ENCODE data around the gene KNDC1. TPM values are rescaled to one million over a fixed set of nuclear protein-coding genes. Genes with fewer than 3 reads are reported as not detected.

The KNDC1 gene
- polyA plus RNA-seq, 1 donor from 2014 or later, result 4.3 TPM

- H3K9me3 ChIP-seq (ENCODE audit: low read length), result no peaks in the 10 kb centered on the region
- H3K79me2 ChIP-seq (replicated peaks; ENCODE audit: insufficient read depth, low read length), result no peaks in the 10 kb centered on the region
- H3F3A ChIP-seq (ENCODE audit: insufficient read depth, low read length, poor library complexity, severe bottlenecking), result no peaks in the 10 kb centered on the region
- H3K9me2 ChIP-seq (ENCODE audit: insufficient read depth, low read length), result no peaks in the 10 kb centered on the region
- H3K27me3 ChIP-seq (ENCODE audit: insufficient read depth, low read depth, low read length), result no peaks in the 10 kb centered on the region
- H3K9ac ChIP-seq (ENCODE audit: low read length), result no peak overlapping the region
- H2AFZ ChIP-seq (ENCODE audit: low read depth, low read length), result no peak overlapping the region
- H4K20me1 ChIP-seq (ENCODE audit: insufficient read depth), result no peaks in the 10 kb centered on the region
- no peaks in the 10 kb centered on the region for H3K36me3 ChIP-seq (ENCODE audit: insufficient read depth, low read length)
- no peak overlapping the region for H3K27ac ChIP-seq (ENCODE audit: low read length)
- TF ChIP-seq TAF1 (IDR thresholded peaks at IDR 0.05; ENCODE audit: low read depth), result no peak
- TF ChIP-seq EP300 (conservative IDR thresholded peaks at IDR 0.05; ENCODE audit: poor library complexity, severe bottlenecking), result no peak
- TF ChIP-seq POLR2AphosphoS5 (IDR thresholded peaks at IDR 0.05), result no peak
- H3K4me3 ChIP-seq (ENCODE audit: low read length), result no peak overlapping the region
- H3K4me2 ChIP-seq (ENCODE audit: low read length), result no peak overlapping the region
Observed at GRCh38 chr10:133180192-133180964, 20.4 kb downstream of the KNDC1 start.

GRCh38 chr10:133180965-133181639 is 21.1 kb downstream of the KNDC1 start:
- Histone ChIP-seq H3K27ac (ENCODE audit: low read length) (no peak overlapping the region), H3K9ac (ENCODE audit: low read length) (no peak overlapping the region), H3K4me3 (ENCODE audit: low read length) (no peak overlapping the region), H3K4me2 (ENCODE audit: low read length) (no peak overlapping the region), H3K79me2 (replicated peaks; ENCODE audit: insufficient read depth, low read length) (no peaks in the 10 kb centered on the region), H3K9me2 (ENCODE audit: insufficient read depth, low read length) (no peaks in the 10 kb centered on the region), H3K9me3 (ENCODE audit: low read length) (no peaks in the 10 kb centered on the region), H2AFZ (ENCODE audit: low read depth, low read length) (no peak overlapping the region), H4K20me1 (ENCODE audit: insufficient read depth) (no peaks in the 10 kb centered on the region), H3K27me3 (ENCODE audit: insufficient read depth, low read depth, low read length) (no peaks in the 10 kb centered on the region), H3K36me3 (ENCODE audit: insufficient read depth, low read length) (no peaks in the 10 kb centered on the region), H3F3A (ENCODE audit: insufficient read depth, low read length, poor library complexity, severe bottlenecking) (no peaks in the 10 kb centered on the region)
- TF ChIP-seq SMC3 (conservative IDR thresholded peaks at IDR 0.05; ENCODE audit: poor library complexity), result no peak
- TF ChIP-seq POLR2AphosphoS5 (IDR thresholded peaks at IDR 0.05), result no peak
- no peak for TF ChIP-seq EZH2 (IDR thresholded peaks at IDR 0.05; ENCODE audit: borderline replicate concordance, insufficient read depth, low read length, poor library complexity, severe bottlenecking)
- no peak for TF ChIP-seq TAF1 (IDR thresholded peaks at IDR 0.05; ENCODE audit: low read depth)
- no peak for TF ChIP-seq REST (IDR thresholded peaks at IDR 0.05; ENCODE audit: borderline replicate concordance)
- no peak for TF ChIP-seq MXI1 (conservative IDR thresholded peaks at IDR 0.05; ENCODE audit: poor library complexity, severe bottlenecking)
- no peak for TF ChIP-seq EP300 (conservative IDR thresholded peaks at IDR 0.05; ENCODE audit: poor library complexity, severe bottlenecking)
- no peak for TF ChIP-seq CTCF (IDR thresholded peaks at IDR 0.05; ENCODE audit: poor library complexity, severe bottlenecking)
- no peak for TF ChIP-seq RAD21 (conservative IDR thresholded peaks at IDR 0.05)
